HG03066 (cell line): Measurements from ENCODE around the gene APOL1.
"Not testable (repeated sequence)": the region's sequence is repeated elsewhere in the genome, so short reads cannot be mapped to it uniquely, and the experiment has no call there.

ENCODE experiments used
- ATAC-seq: cut with Tn5 transposase; IDR thresholded peaks from one replicate; pipeline ENCODE4 v1.9.1; 2021; ENCODE audit warnings: low read depth; ENCODE audit not compliant: unreplicated experiment

Gene APOL1

GRCh38 chr22:36252754-36253522, at the start of gene APOL1:
Gene APOL1 (plus strand): TSS chr22:36253133. CDS start chr22:36254956, 1,823 bp downstream.
- peak; percentile 78 for ATAC-seq

- ATAC-seq = not testable (repeated sequence)
Observed at GRCh38 chr22:36203441-36203840, 49.5 kb upstream of the APOL1 start.

- no peak for ATAC-seq
Observed at GRCh38 chr22:36204001-36204631, 48.8 kb upstream of the APOL1 start.

- no peak for ATAC-seq
Observed at GRCh38 chr22:36204632-36205015, 48.3 kb upstream of the APOL1 start.

- ATAC-seq = not testable (repeated sequence)
Observed at GRCh38 chr22:36205573-36205972, 47.4 kb upstream of the APOL1 start.

GRCh38 chr22:36206255-36206654, 46.7 kb upstream of the APOL1 start:
- ATAC-seq = no peak

- ATAC-seq = no peak
Observed at GRCh38 chr22:36208162-36208765, 44.7 kb upstream of the APOL1 start.

GRCh38 chr22:36208914-36209313, 44.0 kb upstream of the APOL1 start:
- no peak for ATAC-seq

GRCh38 chr22:36209488-36209908, 43.4 kb upstream of the APOL1 start:
- not testable (repeated sequence) for ATAC-seq

- ATAC-seq = no peak
Observed at GRCh38 chr22:36210224-36210623, 42.7 kb upstream of the APOL1 start.

- no peak for ATAC-seq
Observed at GRCh38 chr22:36211237-36211861, 41.6 kb upstream of the APOL1 start.

GRCh38 chr22:36212901-36213300, 40.0 kb upstream of the APOL1 start:
- no peak for ATAC-seq

GRCh38 chr22:36213586-36213985, 39.3 kb upstream of the APOL1 start:
- ATAC-seq = no peak

- ATAC-seq = no peak
Observed at GRCh38 chr22:36215981-36216380, 37.0 kb upstream of the APOL1 start.

- no peak for ATAC-seq
Observed at GRCh38 chr22:36218648-36219193, 34.2 kb upstream of the APOL1 start.

- ATAC-seq = no peak
Observed at GRCh38 chr22:36220451-36220921, 32.4 kb upstream of the APOL1 start.

GRCh38 chr22:36221799-36222751, 30.9 kb upstream of the APOL1 start:
- ATAC-seq = no peak

- ATAC-seq = no peak
Observed at GRCh38 chr22:36222887-36223450, 30.0 kb upstream of the APOL1 start.

- ATAC-seq = no peak
Observed at GRCh38 chr22:36223504-36223903, 29.4 kb upstream of the APOL1 start.
